ENCODE measurements around the gene SLC9A7.

The SLC9A7 gene

DNA sequence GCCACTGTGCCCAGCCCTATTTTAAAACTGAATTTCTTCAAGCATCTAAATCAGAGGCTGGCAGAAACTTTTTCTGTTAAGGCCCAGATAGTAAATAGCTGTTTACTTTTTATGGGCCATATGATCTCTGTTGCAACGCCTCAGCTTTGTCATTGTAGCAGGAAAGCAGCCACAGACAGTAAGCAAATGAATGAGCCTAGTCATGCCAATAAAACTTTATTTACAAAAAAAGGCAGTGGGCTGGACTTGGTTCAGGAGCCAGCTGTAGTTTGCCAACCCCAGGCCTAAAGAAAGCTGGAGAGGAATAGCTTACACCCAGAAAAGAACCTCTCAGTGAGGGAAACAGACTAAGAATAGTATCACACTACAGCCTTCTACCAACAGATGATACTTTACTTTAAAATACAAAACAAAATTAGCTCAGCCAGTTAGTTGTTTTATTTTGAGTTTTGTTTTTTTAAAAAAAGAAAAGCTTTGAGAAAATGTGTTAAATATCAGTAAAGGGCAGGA is 159.8 kb downstream of the SLC9A7 start:
- DNase-seq, result no peak

DNA sequence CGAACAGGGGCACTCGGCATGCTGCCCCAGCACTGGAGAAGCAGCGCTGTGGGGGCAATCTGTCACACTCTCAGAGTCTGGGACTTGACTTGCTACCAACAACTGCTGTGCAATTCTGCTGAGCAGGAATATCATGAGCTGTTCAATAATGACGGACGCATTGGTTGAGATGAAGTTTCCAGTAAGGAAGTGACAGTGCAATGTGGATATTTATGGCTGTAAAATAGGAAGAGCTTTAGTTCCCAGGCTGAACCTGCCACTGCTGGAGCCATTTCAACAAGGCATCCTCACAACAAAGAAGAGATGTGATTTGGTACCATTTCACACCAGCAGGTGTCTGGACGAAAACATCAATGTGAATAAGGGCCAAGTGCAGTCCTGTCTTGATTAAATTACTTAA is 161.1 kb downstream of the SLC9A7 start:
- DNase-seq, result no peak

- DNase-seq, result no peak
These were observed 161.7 kb downstream of the SLC9A7 start for GRCh38 chrX:46597208-46597607.

GRCh38 chrX:46595084-46595483 is 163.8 kb downstream of the SLC9A7 start:
- DNase-seq, result no peak

- DNase-seq, result no peak
These were observed 168.8 kb downstream of the SLC9A7 start for GRCh38 chrX:46589977-46590723.

DNA sequence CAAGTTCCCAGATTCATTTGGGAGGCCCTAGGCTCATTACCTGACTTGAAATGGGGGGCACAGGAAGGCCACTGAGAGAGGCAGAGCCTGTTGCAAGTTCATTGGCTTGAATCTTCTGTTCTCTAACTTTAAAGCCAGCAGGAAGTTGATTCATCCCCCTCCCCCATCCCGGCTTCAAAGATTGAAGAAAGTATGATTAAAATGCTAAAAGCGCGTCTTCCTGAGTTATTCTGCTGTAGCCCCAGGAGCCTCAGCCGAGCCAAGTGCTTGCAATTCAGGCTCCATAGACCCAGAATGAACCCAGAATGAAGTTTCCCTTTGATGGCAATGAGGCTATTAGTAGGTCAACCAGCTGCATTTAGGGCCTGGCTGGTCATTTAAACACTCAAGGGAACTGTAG is 170.7 kb downstream of the SLC9A7 start:
- no peak for DNase-seq

DNA sequence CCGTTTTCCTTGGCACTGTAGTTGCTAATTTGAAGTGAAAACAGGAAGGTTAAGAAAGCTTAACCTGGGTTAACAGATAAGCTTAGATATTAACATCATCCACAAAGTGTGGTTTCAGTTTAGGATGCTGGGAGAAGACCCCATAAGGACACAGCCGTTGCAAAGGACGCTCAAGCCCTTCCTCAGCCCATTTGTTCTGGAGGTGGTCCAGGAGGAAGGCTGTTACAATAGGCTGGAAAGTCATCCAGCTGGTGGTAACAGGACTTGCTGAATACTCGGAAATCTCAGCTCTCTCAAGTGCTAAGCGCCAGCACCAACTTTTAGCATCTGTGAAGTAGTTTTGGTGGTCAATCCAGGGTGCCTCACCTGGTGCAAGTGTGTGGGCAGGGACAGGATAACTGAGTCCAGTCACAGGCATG is 171.2 kb downstream of the SLC9A7 start:
- DNase-seq, result no peak

- no peak for DNase-seq
These were observed 171.8 kb downstream of the SLC9A7 start for GRCh38 chrX:46587158-46587557.

GRCh38 chrX:46584736-46585135 is 174.2 kb downstream of the SLC9A7 start:
- DNase-seq, result no peak

DNA sequence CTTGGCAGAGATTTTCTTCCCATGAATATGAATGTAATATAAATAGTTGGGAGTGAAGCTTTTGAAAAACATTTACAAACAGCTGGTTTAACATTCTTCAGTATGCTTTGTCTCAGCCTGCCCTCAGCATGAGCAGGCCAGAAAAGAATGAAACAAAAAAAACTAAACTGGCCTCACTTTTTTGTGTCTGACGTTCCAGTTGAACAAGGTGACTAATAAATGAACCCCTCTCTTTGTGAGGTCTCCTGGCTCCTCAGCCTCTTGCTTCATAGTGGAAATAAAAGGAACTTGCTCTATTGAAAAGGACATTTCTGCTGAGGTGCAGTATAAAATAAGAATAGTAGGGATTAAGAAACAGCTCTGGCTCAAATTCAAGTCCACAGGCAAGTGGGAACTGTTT is 176.0 kb downstream of the SLC9A7 start:
- no peak for DNase-seq

DNA sequence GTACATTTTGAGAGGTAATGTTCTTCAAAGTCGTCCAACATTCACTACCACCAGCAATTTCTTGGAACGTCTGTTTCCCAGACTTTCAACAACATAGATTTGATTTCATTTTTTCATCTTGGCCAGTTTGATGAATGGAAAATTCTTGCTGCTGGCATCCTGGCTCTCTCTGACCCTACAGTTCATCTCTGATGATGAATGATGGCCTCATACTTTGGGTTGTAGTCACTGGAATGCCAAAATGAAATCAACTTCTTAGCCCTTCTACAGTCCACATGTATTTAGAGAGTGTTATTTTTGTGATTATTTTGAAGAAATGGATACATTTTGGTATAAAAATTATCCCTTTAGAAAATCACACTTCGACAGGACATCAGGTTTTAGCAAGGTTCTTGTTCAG is 176.6 kb downstream of the SLC9A7 start:
- no peak for DNase-seq

DNA sequence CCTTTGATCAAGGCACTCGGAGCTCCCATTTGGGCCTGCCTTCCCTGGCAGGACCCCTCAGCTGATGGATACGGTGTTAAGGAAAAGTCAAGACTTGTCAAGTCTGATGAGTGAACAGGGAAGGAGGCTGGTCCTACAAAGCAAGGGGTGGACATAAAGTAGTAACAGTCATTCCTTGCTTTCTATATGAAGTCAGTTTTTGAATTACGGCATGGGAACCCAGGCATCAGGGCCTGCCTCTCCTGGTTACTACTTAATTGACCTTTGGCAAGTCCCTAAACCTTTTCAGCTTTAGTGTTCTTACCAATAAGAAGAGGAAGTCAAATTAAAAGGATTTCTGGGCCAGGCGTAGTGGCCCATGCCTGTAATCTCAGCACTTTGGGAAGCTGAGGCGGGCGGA is 178.3 kb downstream of the SLC9A7 start:
- no peak for DNase-seq

DNA sequence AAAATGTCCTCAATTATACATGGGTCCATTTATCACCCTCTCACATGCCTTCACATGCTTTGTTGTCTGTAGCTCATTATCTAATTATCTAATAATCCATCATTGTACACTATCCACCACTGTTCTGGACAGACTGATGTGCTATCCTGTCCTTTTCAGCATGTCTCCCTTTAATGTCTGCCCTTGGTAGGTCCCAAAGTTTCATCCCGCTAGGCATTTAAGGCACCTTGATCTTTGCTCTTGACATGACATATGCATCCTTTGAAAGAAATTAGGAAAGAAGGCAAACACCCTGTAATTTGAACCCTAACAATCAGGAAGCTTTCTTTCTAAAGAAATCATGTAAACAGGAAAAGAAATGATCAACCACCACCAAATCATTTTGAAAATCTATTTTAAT is 179.7 kb downstream of the SLC9A7 start:
- no peak for DNase-seq

DNA sequence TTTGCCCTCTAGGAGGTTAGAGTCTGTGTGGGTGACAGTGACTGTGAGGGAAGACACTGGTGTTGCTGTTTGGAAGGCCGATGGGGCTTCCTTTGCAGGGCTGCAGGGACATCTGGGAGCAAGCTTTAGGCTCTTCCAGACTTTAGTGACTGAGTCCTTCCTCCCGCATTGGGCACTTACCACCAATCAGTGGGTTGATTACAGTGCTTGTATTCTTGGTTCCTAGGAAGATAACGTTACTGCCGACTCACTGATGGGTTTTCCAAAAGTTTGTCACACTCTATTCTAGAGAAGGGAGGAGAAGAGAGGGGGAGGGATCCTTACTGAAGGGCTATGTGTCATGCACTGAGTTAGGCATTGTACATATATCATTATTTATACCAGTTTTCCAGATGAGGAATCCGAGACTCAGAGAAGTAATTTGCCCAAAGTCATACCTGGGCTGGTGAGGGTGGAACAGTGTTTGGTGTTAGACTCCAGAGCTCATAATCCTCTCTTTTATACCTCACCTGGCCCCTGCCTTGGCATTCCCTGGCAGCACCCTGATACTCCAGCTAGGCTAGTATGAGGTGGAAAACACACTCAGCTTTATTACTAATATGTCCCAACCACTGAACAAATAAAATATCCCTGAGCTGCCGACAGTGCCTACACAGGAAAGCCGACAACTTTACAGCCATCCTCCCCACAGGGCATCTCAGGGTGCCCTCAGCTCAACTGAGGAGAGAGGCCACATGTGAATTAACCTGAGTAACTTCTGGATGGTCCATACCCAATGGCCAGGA is 181.5 kb downstream of the SLC9A7 start:
- no peak for DNase-seq

- no peak for DNase-seq
These were observed 182.5 kb downstream of the SLC9A7 start for GRCh38 chrX:46576458-46576857.

DNA sequence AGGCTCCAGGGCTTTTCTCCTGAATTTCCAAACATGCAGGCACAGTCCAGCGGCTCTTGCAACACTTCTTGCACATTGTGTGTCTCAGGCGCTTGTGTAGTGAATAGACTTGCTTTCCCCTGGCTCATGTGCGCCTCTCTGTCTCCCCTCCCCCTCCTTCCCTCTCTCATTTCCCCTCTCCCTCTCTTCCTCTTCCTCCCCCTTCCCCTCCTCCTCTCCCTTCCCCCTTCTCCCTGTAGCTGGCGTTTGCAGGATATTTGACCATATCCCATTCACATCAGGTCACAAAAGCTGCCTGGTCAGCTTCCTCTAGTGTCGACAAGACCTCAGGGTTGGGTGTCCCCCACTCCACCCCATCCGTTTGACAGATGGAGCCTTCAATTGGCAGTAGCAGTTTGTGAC is 182.9 kb downstream of the SLC9A7 start:
- peak in 1 of 2 donors; percentile 28 for DNase-seq

DNA sequence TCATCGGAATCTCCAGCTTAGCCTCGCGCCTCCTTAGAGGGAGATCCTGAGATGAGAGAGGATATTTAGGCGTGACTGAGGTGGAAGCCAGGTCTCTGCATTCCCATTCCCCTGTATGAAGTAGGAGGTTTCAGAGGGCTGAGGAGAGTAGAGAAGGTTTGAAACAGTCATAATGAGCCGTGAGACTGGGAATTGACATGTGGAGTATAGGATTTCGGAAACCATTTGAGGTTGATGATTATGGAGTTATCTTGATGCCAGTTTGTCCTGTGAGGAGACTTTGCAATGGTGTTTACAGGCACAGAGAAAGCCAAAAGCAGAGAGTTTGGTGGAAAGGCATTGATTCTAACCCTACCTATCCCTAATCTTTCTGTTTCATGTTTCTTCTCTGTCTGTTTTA is 183.3 kb downstream of the SLC9A7 start:
- no peak for DNase-seq

DNA sequence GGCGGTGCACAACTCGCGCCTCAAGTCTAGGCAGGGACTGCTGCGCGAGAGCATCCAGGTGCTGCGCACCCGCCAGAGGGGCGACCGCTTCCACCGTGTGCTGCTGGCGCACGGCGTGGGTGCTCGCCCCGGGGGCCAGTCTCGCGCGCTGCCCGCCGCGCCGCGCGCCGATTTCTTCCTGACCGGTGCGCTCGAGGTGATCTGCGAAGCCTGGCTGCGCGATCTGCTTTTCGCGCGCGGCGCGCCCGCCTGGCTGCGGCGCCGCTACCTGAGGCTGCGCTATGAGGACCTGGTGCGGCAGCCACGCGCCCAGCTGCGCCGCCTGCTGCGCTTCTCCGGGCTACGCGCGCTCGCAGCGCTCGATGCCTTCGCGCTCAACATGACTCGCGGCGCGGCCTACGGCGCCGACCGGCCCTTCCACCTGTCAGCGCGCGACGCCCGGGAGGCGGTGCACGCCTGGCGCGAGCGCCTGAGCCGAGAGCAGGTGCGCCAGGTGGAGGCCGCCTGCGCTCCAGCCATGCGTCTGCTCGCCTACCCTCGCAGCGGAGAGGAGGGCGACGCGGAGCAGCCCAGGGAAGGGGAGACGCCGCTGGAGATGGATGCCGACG is 184.0 kb downstream of the SLC9A7 start:
- no peak for DNase-seq

DNA sequence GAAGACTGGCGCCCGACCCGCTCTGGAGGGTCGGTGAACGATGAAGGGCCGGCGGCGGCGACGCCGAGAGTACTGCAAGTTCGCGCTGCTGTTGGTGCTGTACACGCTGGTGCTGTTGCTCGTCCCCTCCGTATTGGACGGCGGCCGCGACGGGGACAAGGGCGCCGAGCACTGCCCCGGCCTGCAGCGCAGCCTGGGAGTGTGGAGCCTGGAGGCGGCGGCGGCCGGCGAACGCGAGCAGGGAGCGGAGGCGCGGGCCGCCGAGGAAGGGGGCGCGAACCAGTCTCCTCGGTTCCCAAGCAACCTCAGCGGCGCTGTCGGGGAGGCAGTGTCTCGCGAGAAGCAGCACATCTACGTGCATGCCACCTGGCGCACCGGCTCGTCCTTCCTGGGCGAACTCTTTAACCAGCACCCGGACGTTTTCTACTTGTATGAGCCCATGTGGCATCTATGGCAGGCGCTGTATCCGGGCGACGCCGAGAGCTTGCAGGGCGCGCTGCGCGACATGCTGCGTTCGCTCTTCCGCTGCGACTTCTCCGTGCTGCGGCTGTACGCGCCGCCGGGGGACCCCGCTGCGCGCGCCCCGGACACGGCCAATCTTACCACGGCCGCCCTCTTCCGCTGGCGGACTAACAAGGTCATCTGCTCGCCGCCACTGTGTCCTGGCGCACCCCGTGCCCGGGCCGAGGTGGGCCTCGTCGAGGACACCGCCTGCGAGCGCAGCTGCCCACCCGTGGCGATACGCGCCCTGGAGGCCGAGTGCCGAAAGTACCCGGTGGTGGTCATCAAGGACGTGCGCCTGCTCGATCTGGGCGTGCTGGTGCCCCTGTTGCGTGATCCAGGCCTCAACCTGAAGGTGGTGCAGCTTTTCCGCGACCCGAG is 184.8 kb downstream of the SLC9A7 start:
- DNase-seq, result peak in 1 of 2 donors; percentile 32

DNA sequence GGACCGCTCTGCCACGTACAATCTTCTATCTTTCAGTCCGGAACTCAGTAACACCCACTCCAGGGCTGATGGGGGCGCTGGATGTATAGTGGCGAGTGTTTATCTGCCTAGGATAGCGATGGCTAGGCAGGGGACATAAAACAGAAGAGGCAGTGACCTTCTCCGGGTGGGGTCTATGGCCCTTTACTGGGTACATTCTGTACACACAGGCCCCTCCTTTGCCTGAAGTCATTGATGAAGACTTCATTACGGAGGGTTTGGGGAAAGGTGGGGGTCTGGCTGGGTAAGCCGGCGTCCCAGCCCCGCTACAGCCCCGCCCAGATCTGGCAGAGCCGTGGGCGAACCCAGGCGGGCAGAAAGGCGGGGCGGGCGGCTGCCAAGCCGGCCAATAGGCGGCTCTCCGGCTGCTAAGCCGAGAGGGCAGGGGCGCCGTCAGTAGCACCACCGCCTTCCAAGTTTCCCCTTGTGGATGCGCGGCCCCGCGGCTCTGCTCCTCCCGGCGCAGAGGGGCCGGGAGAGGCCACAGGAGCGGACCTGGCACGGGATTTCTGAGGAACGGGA is 185.5 kb downstream of the SLC9A7 start, which contains the start of gene CHST7:
Gene CHST7, plus strand, starts transcription at position 435 of the 561 bp plus-strand sequence. CDS start 167 bp downstream, outside the sequence.
- peak; percentile 39 to 76 for DNase-seq

GRCh38 chrX:46572340-46572936 is 186.5 kb downstream of the SLC9A7 start:
- peak in 1 of 2 donors; percentile 50 for DNase-seq

Data from inflammatory macrophage (primary cell).